KMS-11 (cell line): Measurements from ENCODE around the gene ZFP36L1.
A peak's percentile ranks its signal among the peaks of the same experiment; 100 is the strongest.

ENCODE experiments used
- H2AFZ ChIP-seq: fragments of 200-600 bp; sonication (generic); 2 replicates; pipeline ENCODE4 v1.6.1; 2016; ENCODE audit warnings: antibody characterized with exemption, mixed run types, low read depth
- H3K27ac ChIP-seq: fragments of 200-600 bp; sonication (generic); 2 replicates; pipeline ENCODE4 v1.6.1; 2016; ENCODE audit warnings: mild to moderate bottlenecking, mixed run types
- H3K27me3 ChIP-seq: fragments of 200-600 bp; sonication (generic); 2 replicates; pipeline ENCODE4 v1.6.1; 2017; ENCODE audit warnings: mild to moderate bottlenecking, low read depth, mixed run types, moderate library complexity; ENCODE audit not compliant: insufficient read depth
- H3K36me3 ChIP-seq: fragments of 200-600 bp; sonication (generic); 2 replicates; pipeline ENCODE4 v1.6.1; 2017; ENCODE audit warnings: mild to moderate bottlenecking, mixed run types; ENCODE audit not compliant: insufficient read depth
- H3K4me1 ChIP-seq: fragments of 200-600 bp; sonication (generic); 2 replicates; pipeline ENCODE4 v1.6.1; 2016; ENCODE audit warnings: mild to moderate bottlenecking, low read depth, mixed run types; ENCODE audit not compliant: poor library complexity, severe bottlenecking
- H3K4me2 ChIP-seq: fragments of 200-600 bp; sonication (generic); 2 replicates; pipeline ENCODE4 v1.7.0; 2016; ENCODE audit warnings: mild to moderate bottlenecking, mixed run types
- H3K4me3 ChIP-seq: fragments of 200-600 bp; sonication (generic); IDR thresholded peaks from 2 replicates; pipeline ENCODE4 v1.6.1; 2017; ENCODE audit warnings: low read depth, low read length, mixed read lengths; ENCODE audit not compliant: insufficient read depth
- H3K79me2 ChIP-seq: fragments of 200-600 bp; sonication (generic); 2 replicates; pipeline ENCODE4 v1.6.1; 2016; ENCODE audit warnings: low read depth, mixed run types; ENCODE audit not compliant: insufficient read depth
- H3K9ac ChIP-seq: fragments of 200-600 bp; sonication (generic); 2 replicates; pipeline ENCODE4 v1.6.1; 2016; ENCODE audit warnings: mild to moderate bottlenecking, mixed run types
- H4K20me1 ChIP-seq: fragments of 200-600 bp; sonication (generic); 2 replicates; pipeline ENCODE4 v1.6.1; 2016; ENCODE audit warnings: mild to moderate bottlenecking, mixed run types; ENCODE audit not compliant: insufficient read depth
- CTCF ChIP-seq: fragments of 200-600 bp; sonication (generic); conservative IDR thresholded peaks from 2 replicates; pipeline ENCODE4 v1.6.1; 2017; ENCODE audit warnings: low read depth, mild to moderate bottlenecking, antibody characterized with exemption, low read length, moderate library complexity, mixed read lengths

ZFP36L1 gene

GRCh38 chr14:68792979-68793733 is at the start of gene ZFP36L1:
ZFP36L1 (minus strand) TSS chr14:68793067; CDS start chr14:68792938, 129 bp downstream.
- Histone ChIP-seq H3K27ac (peak within 1 kb of the TSS; percentile 100), H3K79me2 (peaks cover 32% of the 10 kb centered on the region), H3K4me3 (no peak within 1 kb of the TSS), H4K20me1 (no peaks in the 10 kb centered on the region), H3K4me2 (peak within 1 kb of the TSS; percentile 92), H3K36me3 (no peaks in the 10 kb centered on the region), H2AFZ (peak within 1 kb of the TSS; percentile 44; the same call in 1 of the 2 replicates), H3K27me3 (no peaks in the 10 kb centered on the region), H3K4me1 (peaks cover 26% of the 10 kb centered on the region), H3K9ac (peak within 1 kb of the TSS; percentile 97)
- TF ChIP-seq CTCF: no peak

- Histone ChIP-seq H4K20me1 (no peaks in the 10 kb centered on the region), H3K4me2 (no peak overlapping the region), H2AFZ (no peak overlapping the region), H3K79me2 (no peaks in the 10 kb centered on the region), H3K27ac (no peak overlapping the region), H3K9ac (no peak overlapping the region), H3K4me1 (peaks cover 24% of the 10 kb centered on the region), H3K36me3 (no peaks in the 10 kb centered on the region), H3K4me3 (no peak overlapping the region), H3K27me3 (no peaks in the 10 kb centered on the region)
- no peak for TF ChIP-seq CTCF
Observed at GRCh38 chr14:68842298-68842697, 49.4 kb upstream of the ZFP36L1 start.

- H4K20me1 ChIP-seq: no peaks in the 10 kb centered on the region
- TF ChIP-seq CTCF: no peak
- H2AFZ ChIP-seq: no peak overlapping the region
- no peak overlapping the region for H3K27ac ChIP-seq
- H3K36me3 ChIP-seq: no peaks in the 10 kb centered on the region
- peak overlapping the region; percentile 25 for H3K4me2 ChIP-seq
- peaks cover 24% of the 10 kb centered on the region for H3K4me1 ChIP-seq
- H3K9ac ChIP-seq: no peak overlapping the region
- no peak overlapping the region for H3K4me3 ChIP-seq
- no peaks in the 10 kb centered on the region for H3K79me2 ChIP-seq
- no peaks in the 10 kb centered on the region for H3K27me3 ChIP-seq
Observed at GRCh38 chr14:68841016-68841809, 48.3 kb upstream of the ZFP36L1 start.

GRCh38 chr14:68840454-68840853 is 47.6 kb upstream of the ZFP36L1 start:
- H3K27me3 ChIP-seq: no peaks in the 10 kb centered on the region
- H3K4me2 ChIP-seq: peak overlapping the region; percentile 25; the same call in 1 of the 2 replicates
- no peak for TF ChIP-seq CTCF
- H3K4me1 ChIP-seq: peaks cover 24% of the 10 kb centered on the region
- no peaks in the 10 kb centered on the region for H4K20me1 ChIP-seq
- no peaks in the 10 kb centered on the region for H3K79me2 ChIP-seq
- no peak overlapping the region for H2AFZ ChIP-seq
- no peak overlapping the region for H3K9ac ChIP-seq
- no peaks in the 10 kb centered on the region for H3K36me3 ChIP-seq
- no peak overlapping the region for H3K4me3 ChIP-seq
- H3K27ac ChIP-seq: no peak overlapping the region
